ENCODE measurements around the gene RPS27L.
A peak's percentile ranks its signal among the peaks of the same experiment; 100 is the strongest.

The RPS27L gene

GRCh38 chr15:63157118-63157843 lies at the start of gene RPS27L:
TSS of gene RPS27L (minus strand) at chr15:63157477. CDS start at chr15:63157405, 72 bp downstream.
- peak; percentile 87 for DNase-seq

DNA sequence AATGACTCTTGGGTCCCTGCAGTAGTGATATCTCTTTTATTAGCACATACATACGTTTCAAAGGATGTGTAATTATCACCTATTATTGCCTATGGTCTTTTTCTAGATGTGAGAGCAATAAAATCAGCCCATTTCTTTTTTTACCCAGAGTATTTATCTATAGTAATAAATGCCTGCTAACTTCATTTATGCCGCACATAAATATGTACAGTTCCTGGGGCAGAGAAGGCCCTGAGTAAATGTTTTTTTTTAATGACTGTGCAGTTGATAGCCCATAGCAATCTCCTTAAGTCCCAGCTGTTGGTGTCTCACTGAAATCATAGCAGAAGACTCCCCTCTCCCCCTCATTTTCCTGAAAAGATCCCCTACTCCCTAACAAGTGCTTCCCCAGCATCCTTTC lies 48.8 kb upstream of the RPS27L start:
- DNase-seq = no peak

DNA sequence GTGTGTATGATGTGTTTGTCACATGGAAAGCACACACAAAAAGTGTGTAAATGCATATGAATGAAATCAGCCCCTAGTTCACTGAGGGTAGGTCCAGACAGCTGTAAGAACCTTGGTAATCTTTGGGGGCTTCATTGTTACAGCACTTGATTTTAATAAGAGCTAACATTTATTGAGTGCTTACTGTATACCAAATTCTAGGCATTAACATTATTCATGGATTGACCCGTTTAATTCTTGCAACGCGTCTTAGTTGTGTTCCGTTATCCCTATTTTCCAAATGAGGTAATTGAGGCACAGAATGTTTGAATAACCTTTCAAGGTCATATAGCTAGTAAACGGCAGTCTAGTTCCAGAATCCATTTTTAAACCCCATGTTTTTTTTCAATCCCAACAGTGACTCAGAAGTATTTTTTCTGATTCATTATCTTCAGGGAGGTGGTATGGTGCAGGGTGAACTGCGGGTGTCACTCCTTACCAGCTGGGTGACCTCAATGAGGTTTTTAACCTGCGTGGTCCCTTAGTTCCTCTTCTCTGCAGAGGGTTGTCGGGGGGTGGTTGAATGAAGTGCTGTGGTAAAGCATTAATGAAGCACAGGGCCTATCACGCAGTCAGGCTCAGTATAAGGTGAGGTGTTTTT lies 46.3 kb upstream of the RPS27L start:
- peak; percentile 59 for DNase-seq

DNA sequence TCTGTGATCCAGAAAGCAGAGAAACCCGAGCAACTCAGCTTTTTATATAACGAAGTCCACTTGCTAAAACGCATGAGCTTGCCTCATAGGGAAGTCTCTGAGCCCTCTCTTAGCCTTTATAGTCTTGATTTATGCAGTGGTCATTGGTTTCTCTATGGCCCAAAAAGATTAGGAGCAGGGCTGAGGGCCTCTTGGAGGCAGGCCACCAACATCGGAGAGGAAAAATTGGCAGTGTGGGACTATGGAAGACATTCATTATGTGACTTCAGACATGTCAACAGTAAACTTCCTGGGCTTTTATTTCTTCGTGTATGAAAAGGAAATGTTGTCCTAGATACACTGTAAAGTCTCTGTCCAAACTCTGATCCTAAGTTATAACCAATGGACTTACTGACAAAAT lies 45.6 kb upstream of the RPS27L start:
- no peak for DNase-seq

DNA sequence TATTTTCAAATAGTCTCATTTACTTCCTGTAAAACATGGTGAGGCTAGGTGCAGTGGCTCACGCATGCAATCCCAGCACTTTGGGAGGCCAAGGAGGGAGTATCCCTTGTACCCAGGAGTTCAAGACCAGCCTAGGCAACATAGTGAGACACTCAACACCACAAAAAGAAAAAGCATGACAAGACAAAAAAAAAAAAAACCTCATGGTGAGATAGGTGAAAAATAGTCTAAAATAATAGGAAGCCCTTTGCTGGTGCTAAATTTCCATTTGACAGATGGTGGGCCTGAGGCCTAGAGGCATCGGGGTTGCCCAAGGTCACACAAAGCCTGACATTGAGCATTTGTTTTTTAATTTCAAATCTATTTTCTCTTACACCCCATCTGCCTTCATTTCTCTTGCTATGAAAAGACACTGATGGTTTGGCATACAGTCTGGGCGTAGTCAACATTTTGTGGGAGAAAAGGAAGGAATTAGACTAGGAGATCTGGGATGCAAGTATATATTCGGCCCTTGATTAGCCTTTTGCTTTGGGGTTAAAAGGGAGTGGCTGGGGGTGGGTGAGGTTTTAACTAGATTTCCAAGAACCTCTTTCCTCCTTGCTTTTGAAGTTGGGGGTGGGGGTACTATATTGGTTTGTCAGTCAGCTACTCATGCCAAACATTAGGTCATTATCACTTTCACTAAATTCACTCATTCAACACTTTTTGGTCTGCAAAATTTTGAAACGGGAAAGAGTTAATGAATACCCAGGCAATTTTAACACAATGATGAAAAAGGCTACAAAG lies 43.4 kb upstream of the RPS27L start:
- no peak for DNase-seq

- DNase-seq = no peak
These were observed 41.3 kb upstream of the RPS27L start for GRCh38 chr15:63198371-63199250.

GRCh38 chr15:63197626-63198025 lies 40.3 kb upstream of the RPS27L start:
- no peak for DNase-seq

GRCh38 chr15:63196842-63197241 lies 39.6 kb upstream of the RPS27L start:
- no peak for DNase-seq

- DNase-seq = no peak
These were observed 38.3 kb upstream of the RPS27L start for GRCh38 chr15:63195569-63196015.

DNA sequence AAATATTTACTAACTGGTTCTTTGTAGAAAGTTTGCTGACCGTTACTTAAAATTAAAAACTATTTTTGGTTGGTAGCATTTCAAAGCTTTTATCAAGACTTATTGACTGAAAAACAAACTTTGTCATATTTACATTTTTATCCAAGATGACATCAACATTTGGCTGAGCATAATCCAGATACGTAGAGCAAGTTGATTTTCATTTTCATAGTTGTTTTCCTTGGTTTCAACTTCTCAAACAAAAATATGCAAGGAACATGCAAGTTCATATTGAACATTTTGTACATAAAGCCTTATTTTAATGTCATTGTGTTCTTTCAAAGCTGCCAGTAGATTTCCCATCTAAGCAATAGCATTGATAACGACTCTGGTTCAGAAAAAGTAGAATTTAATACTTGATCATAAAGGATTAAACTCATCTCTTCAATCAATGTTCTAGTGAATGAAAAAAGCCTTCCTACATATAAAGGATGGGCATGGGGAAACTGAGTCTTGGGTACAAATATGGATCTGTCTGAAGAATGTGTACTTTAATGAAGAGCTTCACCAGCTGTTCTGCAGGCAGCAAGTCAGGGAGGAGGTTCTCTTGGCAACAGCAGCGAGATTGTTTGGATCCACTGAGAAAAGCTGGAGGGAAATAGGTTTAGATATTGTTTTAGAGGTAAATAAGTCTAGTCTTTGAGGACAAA lies 37.7 kb upstream of the RPS27L start:
- no peak for DNase-seq

GRCh38 chr15:63194302-63194701 lies 37.0 kb upstream of the RPS27L start:
- DNase-seq = no peak

GRCh38 chr15:63192619-63193206 lies 35.4 kb upstream of the RPS27L start:
- DNase-seq = no peak

DNA sequence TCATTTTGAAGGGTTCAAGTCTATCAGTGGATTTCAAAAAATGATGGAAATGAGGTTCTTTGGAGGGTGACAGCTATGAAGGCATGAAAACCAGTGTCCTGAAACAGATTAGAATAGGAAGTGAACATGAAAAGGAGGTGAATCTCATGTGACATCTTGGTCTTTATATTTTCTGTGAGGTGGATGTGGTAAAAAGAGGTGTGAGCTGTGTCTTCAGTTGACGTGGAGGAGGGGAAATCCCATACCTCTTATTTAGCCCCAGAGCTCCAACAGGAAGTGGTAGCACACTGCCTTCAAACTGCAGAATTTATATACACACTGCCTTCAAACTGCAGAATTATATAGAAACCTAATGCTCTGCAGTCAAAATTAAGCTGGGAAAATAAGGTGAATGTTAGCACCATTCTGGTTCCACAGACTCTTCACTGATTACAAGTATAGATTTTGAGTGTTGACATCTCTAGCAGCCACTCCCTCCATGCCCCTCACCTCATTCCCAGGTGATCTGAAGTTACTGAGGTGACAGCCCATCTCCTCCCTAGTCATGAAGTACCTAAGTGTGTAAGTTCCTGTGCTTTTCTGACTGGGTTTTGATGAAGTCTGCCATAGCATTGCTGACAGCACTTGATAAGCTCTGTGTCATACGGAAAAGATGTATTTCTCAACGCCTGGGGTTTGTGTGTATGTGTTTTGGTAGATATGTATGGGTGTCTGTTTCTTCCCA lies 34.8 kb upstream of the RPS27L start:
- peak; percentile 75 for DNase-seq

GRCh38 chr15:63190769-63191649 lies 33.7 kb upstream of the RPS27L start:
- no peak for DNase-seq

DNA sequence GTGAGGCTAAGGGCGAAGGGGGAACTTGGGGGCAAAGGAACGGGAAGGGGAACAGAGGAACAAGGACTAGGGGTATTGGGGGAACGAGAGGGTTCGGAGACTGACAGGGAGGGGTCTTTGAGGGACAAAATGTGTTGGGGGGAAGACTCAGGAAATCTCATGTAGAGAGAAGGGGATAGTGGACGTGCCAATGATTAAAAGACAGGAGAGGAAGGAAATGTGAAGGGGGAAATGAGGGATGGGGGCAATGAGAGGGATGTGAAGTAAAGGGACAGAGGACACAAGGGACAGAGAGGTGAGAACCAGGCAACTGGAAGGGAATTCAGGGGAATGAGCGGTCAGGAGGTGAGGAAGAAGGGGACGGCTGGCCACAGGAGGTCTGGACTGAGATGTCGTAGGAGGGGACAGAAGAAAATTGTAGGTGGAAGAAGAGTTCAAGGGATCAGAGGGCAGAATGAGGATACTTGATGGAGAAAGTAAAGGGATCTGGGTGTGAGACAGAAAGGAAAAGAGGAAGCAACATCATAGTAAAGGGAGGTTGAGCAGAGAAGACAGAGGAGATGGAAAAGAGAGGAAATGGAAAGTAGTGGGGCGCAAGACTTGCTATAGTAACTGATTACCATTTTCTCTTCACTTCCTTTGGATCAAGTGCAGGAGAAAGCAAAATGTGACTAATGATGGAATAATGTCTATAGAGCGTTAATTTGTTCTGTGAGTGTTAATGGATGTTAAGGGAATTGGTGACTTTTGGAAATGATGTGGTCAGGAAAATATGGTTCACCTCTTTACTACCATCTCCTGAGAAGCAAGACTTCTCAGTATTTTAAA lies 32.9 kb upstream of the RPS27L start:
- no peak for DNase-seq

- peak; percentile 95 for DNase-seq
These were observed 31.9 kb upstream of the RPS27L start, which contains the start of gene RAB8B for GRCh38 chr15:63188926-63189871. TSS of gene RAB8B (plus strand) at chr15:63189606. CDS start at chr15:63189625, 19 bp downstream.

GRCh38 chr15:63188247-63188925 lies 31.1 kb upstream of the RPS27L start:
- DNase-seq = no peak
